Activated B cell treated with CpG ODN at 0.5 μM for 24 hours (primary cell): ENCODE results near the gene KLF2. TPM values are rescaled to one million over a fixed set of nuclear protein-coding genes. Genes with fewer than 3 reads are reported as not detected.
"Not testable (repeated sequence)": the region's sequence is repeated elsewhere in the genome, so short reads cannot be mapped to it uniquely, and the experiment has no call there.

Experiments
- ATAC-seq: fragments of 200-7000 bp; cut with Tn5 transposase; one replicate; pipeline ENCODE4 v1.10.0; 2021; ENCODE audit warnings: low read depth, mild to moderate bottlenecking, moderate library complexity
- CTCF ChIA-PET: fragments of 350-600 bp; sonication (Branson Sonifier 250); formaldehyde crosslinking; loops from one replicate; lab custom pipeline; 2021; ENCODE audit warnings: antibody characterized with exemption; lab: Charles Lee
- POLR2A ChIA-PET: fragments of 350-600 bp; sonication (Branson Sonifier 250); formaldehyde crosslinking; loops from one replicate; lab custom pipeline; 2021; ENCODE audit warnings: antibody characterized with exemption; lab: Charles Lee
- DNase-seq: peaks from one replicate; pipeline ENCODE4 v3.0.0; 2022
- H3K27ac Mint-ChIP-seq: one replicate; pipeline ENCODE4 v1.8.0; 2020; ENCODE audit warnings: mixed read lengths
- H3K27me3 Mint-ChIP-seq: one replicate; pipeline ENCODE4 v1.8.0; 2021; ENCODE audit warnings: mixed read lengths
- H3K36me3 Mint-ChIP-seq: one replicate; pipeline ENCODE4 v1.8.0; 2021; ENCODE audit warnings: low read depth, mixed read lengths
- H3K4me1 Mint-ChIP-seq: one replicate; pipeline ENCODE4 v1.8.0; 2021; ENCODE audit warnings: mixed read lengths
- H3K4me3 Mint-ChIP-seq: one replicate; pipeline ENCODE4 v1.8.0; 2020; ENCODE audit warnings: mild to moderate bottlenecking, mixed read lengths
- H3K9me3 Mint-ChIP-seq: one replicate; pipeline ENCODE4 v1.8.0; 2020; ENCODE audit warnings: mixed read lengths
- CTCF ChIP-seq: fragments of 200-600 bp; IDR thresholded peaks from one replicate; pipeline ENCODE4 v1.8.0; 2022; ENCODE audit warnings: antibody characterized with exemption, mild to moderate bottlenecking
- intact Hi-C: fragments of 100-400 bp; cut with micrococcal nuclease; formaldehyde crosslinking; loops from one replicate; pipeline ENCODE4 v1.15.1; 2024
- total RNA-seq: library from RNA; stranded (reverse); gene quantifications from 2 replicates; pipeline ENCODE4 v1.2.3, GENCODE V29; 2022

Gene KLF2
- total RNA-seq, 1 donor from 2014 or later: 87.6 TPM

- no peaks in the 10 kb centered on the region for H3K27me3 Mint-ChIP-seq
- DNase-seq (no peak), ATAC-seq (no peak)
- H3K36me3 Mint-ChIP-seq: no peaks in the 10 kb centered on the region
- peak overlapping the region; percentile 12 for H3K27ac Mint-ChIP-seq
- intact Hi-C loops: no loop called here
- peak overlapping the region; percentile 66 for H3K4me3 Mint-ChIP-seq
- POLR2A ChIA-PET: interaction anchor here (0.6 to 1.9 kb wide), 10 partner anchors 15 to 82 kb away, joined by 3 to 15 read pairs (median 5); partner anchors contain the start of gene KLF2
- H3K9me3 Mint-ChIP-seq: no peaks in the 10 kb centered on the region
- peaks cover 46% of the 10 kb centered on the region for H3K4me1 Mint-ChIP-seq
- CTCF ChIA-PET: interaction anchor here (0.6 to 1.3 kb wide), 2 partner anchors 26 to 83 kb away, joined by 3 read pairs; no protein-coding TSS in a partner anchor
- no peak for TF ChIP-seq CTCF
Observed at GRCh38 chr19:16284505-16284904, 40.1 kb upstream of the KLF2 start.

- H3K27me3 Mint-ChIP-seq, H3K9me3 Mint-ChIP-seq, H3K4me3 Mint-ChIP-seq, intact Hi-C loops, H3K36me3 Mint-ChIP-seq, DNase-seq, ATAC-seq, CTCF ChIA-PET: not testable (repeated sequence)
- POLR2A ChIA-PET: interaction anchor here (0.6 to 1.1 kb wide), 2 partner anchors 31 to 66 kb away, joined by 4 read pairs; no protein-coding TSS in a partner anchor
- Mint-ChIP-seq H3K27ac (peak overlapping the region; percentile 18), H3K4me1 (peaks cover 46% of the 10 kb centered on the region)
Observed at GRCh38 chr19:16285079-16285478, 39.5 kb upstream of the KLF2 start.

- H3K27ac Mint-ChIP-seq: no peak overlapping the region
- no peak for DNase-seq
- POLR2A ChIA-PET: interaction anchor here (1.1 to 1.4 kb wide), 2 partner anchors 30 to 38 kb away, joined by 3 to 4 read pairs; no protein-coding TSS in a partner anchor
- no peak for TF ChIP-seq CTCF
- CTCF ChIA-PET: no interaction called here
- no peaks in the 10 kb centered on the region for H3K36me3 Mint-ChIP-seq
- H3K9me3 Mint-ChIP-seq: no peaks in the 10 kb centered on the region
- H3K4me3 Mint-ChIP-seq: no peak overlapping the region
- ATAC-seq: peak; percentile 9
- peaks cover 46% of the 10 kb centered on the region for H3K4me1 Mint-ChIP-seq
- intact Hi-C loops: no loop called here
- H3K27me3 Mint-ChIP-seq: no peaks in the 10 kb centered on the region
Observed at GRCh38 chr19:16285769-16286498, 38.7 kb upstream of the KLF2 start.

- POLR2A ChIA-PET: no interaction called here
- no peaks in the 10 kb centered on the region for H3K36me3 Mint-ChIP-seq
- intact Hi-C loops: no loop called here
Observed at GRCh38 chr19:16288544-16288943, 36.1 kb upstream of the KLF2 start.

GRCh38 chr19:16289594-16289993 lies 35.0 kb upstream of the KLF2 start:
- no peak for ATAC-seq

More at GRCh38 chr19:16288544-16288943, 36.1 kb upstream of the KLF2 start:
- Mint-ChIP-seq H3K27ac (no peak overlapping the region), H3K9me3 (no peaks in the 10 kb centered on the region), H3K4me1 (peaks cover 32% of the 10 kb centered on the region), H3K4me3 (no peak overlapping the region), H3K27me3 (no peaks in the 10 kb centered on the region)
- no peak for DNase-seq
- ATAC-seq: no peak
- CTCF ChIA-PET: no interaction called here
- no peak for TF ChIP-seq CTCF

More at GRCh38 chr19:16289594-16289993, 35.0 kb upstream of the KLF2 start:
- no peak for TF ChIP-seq CTCF
- ChIA-PET CTCF (no interaction called here), POLR2A (interaction anchor here (0.7 kb wide), 1 partner anchor 134 kb away, joined by 3 read pairs; no protein-coding TSS in a partner anchor)
- DNase-seq: no peak
- Mint-ChIP-seq H3K27ac (no peak overlapping the region), H3K4me1 (peaks cover 22% of the 10 kb centered on the region), H3K9me3 (no peaks in the 10 kb centered on the region), H3K36me3 (no peaks in the 10 kb centered on the region), H3K4me3 (no peak overlapping the region), H3K27me3 (no peaks in the 10 kb centered on the region)
- intact Hi-C loops: no loop called here
